Upper lobe of right lung (tissue), 1 donor: Measurements from ENCODE around the gene CCDC126. TPM values are rescaled to one million over a fixed set of nuclear protein-coding genes. Genes with fewer than 3 reads are reported as not detected.

Experiments used
- ATAC-seq: fragments of 200-7000 bp; cut with Tn5 transposase; one replicate; pipeline ENCODE4 v1.9.1; 2020; ENCODE audit warnings: mild to moderate bottlenecking, moderate library complexity
- DNase-seq: peaks from one replicate; pipeline ENCODE4 v3.0.0-alpha.2; 2020
- H3K27ac ChIP-seq: fragments of 200-600 bp; one replicate; pipeline ENCODE4 v1.8.0; 2022
- H3K27me3 ChIP-seq: fragments of 200-600 bp; one replicate; pipeline ENCODE4 v1.8.0; 2022; ENCODE audit warnings: mild to moderate bottlenecking
- H3K36me3 ChIP-seq: fragments of 200-600 bp; one replicate; pipeline ENCODE4 v1.8.0; 2022
- H3K4me1 ChIP-seq: fragments of 200-600 bp; one replicate; pipeline ENCODE4 v1.8.0; 2022
- H3K4me3 ChIP-seq: fragments of 200-600 bp; one replicate; pipeline ENCODE4 v1.8.0; 2022; ENCODE audit warnings: mild to moderate bottlenecking
- H3K9me3 ChIP-seq: fragments of 200-600 bp; one replicate; pipeline ENCODE4 v1.8.0; 2022
- intact Hi-C: fragments of 100-400 bp; cut with DNase I; formaldehyde crosslinking; loops from one replicate; pipeline ENCODE4 v1.11.0; 2022
- total RNA-seq: library from RNA; stranded (reverse); fragmentation: NEBNext Ultra II Directional; extraction: Animal tissue kit (Norgen Biotek cat#: 25700); gene quantifications from one replicate; pipeline ENCODE4 v1.2.1, GENCODE V29; 2021
- TF ChIP-seq, protein P1 (sequence below): fragments of 200-600 bp; IDR thresholded peaks from one replicate; pipeline ENCODE4 v1.8.0; 2022; ENCODE audit warnings: antibody characterized with exemption
- donor health status: DM: no; HTN: yes; CAD: no; lungs with severe emphysema.

The CCDC126 gene
- total RNA-seq, 1 donor from 2014 or later = 14.4 TPM

DNA sequence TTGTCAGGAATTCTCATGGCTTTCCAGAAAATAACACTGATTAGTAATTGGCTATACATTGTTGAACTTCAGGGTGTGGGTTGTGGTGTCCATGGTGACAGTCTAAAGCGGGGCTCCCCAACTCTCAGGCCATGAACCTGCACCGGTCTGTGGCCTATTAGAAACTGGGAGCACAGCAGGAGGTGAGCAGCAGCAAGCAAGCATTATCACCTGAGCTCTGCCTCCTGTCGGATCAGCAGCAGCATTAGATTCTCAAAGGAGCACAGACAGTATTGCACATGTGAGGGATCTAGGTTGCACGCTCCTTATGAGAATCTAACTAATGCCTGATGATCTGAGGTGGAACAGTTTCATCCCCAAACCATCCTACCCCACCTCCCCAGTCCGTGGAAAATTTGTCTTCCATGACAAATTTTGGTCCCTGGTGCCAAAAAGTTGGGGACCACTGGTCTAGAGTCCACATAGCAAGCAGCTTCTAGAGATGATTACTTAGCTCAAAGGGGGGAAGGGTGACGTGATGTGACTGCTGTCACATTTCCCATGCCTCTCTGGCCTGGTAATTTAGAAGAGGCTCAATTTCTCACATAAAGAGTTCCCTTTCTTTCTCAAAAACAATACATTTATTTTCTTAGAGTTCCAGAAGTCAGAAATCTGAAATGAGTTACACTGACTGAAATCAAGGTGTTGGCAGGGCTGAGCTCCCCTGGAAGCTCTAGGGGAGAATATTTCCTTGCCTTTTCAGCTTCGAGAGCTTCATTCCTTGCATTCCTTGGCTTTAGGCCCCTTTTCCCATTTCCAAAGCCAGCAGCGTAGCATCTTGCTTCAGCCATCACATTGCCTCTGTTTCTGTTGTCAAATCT, 65.2 kb downstream of the CCDC126 start:
- ATAC-seq = no peak
- TF ChIP-seq, protein P1, sequence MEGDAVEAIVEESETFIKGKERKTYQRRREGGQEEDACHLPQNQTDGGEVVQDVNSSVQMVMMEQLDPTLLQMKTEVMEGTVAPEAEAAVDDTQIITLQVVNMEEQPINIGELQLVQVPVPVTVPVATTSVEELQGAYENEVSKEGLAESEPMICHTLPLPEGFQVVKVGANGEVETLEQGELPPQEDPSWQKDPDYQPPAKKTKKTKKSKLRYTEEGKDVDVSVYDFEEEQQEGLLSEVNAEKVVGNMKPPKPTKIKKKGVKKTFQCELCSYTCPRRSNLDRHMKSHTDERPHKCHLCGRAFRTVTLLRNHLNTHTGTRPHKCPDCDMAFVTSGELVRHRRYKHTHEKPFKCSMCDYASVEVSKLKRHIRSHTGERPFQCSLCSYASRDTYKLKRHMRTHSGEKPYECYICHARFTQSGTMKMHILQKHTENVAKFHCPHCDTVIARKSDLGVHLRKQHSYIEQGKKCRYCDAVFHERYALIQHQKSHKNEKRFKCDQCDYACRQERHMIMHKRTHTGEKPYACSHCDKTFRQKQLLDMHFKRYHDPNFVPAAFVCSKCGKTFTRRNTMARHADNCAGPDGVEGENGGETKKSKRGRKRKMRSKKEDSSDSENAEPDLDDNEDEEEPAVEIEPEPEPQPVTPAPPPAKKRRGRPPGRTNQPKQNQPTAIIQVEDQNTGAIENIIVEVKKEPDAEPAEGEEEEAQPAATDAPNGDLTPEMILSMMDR = no peak
- H3K36me3 ChIP-seq = no peaks in the 10 kb centered on the region
- H3K4me1 ChIP-seq = no peaks in the 10 kb centered on the region
- H3K4me3 ChIP-seq = no peak overlapping the region
- H3K27me3 ChIP-seq = no peaks in the 10 kb centered on the region
- no peak overlapping the region for H3K27ac ChIP-seq
- DNase-seq = no peak
- H3K9me3 ChIP-seq = no peaks in the 10 kb centered on the region
- intact Hi-C loops = no loop called here

DNA sequence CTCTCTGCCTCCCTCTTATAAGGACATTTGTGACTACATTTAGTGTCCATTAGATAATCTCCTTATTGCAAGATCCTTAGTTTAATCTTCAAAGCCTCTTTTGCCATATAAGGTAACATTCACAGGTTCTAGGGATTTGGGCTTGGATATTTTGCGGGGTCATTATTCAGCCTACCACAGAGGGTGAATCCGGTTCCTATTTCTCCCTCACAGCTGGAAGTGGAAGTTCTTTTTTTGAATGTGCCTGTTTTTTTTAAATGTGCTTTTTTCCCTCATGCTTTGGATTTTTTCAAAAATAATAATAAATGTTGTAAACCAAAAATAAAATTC, 65.8 kb downstream of the CCDC126 start:
- intact Hi-C loops = no loop called here
- no peak for DNase-seq
- no peak for ATAC-seq
- Histone ChIP-seq H3K9me3 (no peaks in the 10 kb centered on the region), H3K36me3 (no peaks in the 10 kb centered on the region), H3K27me3 (no peaks in the 10 kb centered on the region), H3K4me1 (no peaks in the 10 kb centered on the region), H3K27ac (no peak overlapping the region), H3K4me3 (no peak overlapping the region)
- TF ChIP-seq, protein P1 = no peak

DNA sequence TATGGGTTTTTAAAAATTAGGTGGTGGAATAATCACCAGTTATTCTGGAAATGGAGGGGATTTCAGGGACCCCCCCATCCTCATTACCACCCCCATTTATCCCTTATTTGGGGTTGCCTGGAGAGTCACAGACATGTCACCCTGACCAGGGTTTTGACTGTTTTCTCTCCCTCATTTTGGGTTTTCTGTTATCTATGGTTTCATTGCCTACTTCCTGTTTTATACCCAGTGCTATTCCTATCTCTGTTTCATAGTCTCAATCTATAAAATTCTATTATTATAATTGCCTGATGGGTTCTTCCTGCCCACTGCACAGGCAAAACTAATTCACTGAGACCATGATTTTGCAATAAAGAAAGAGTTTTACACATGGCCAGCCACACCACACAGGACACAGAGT, 66.9 kb downstream of the CCDC126 start:
- intact Hi-C loops = no loop called here
- Histone ChIP-seq H3K9me3 (no peaks in the 10 kb centered on the region), H3K4me3 (no peak overlapping the region), H3K4me1 (no peaks in the 10 kb centered on the region), H3K36me3 (no peaks in the 10 kb centered on the region), H3K27ac (no peak overlapping the region), H3K27me3 (no peaks in the 10 kb centered on the region)
- ATAC-seq (no peak), DNase-seq (no peak)
- TF ChIP-seq, protein P1 = no peak

DNA sequence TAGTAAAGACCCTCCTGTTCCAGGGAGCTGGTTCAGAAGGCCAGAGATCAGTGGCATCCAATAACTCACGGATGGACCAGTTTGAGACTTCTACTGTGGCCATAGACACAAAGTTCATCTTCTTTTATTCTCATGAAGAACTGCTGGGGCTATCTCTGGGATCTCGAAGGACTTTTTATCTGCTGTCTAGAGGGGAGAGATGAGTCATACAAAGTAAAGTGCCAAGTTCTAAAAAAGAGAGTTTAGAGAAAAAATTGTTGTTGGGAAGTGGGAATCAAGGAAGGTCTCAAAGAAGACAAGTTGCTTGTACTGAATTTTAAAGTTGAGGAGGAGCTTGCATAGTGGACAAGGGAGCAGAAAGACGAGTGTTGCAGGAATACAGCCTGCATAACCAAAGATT, 74.9 kb downstream of the CCDC126 start:
- no peaks in the 10 kb centered on the region for H3K9me3 ChIP-seq
- ATAC-seq (no peak), DNase-seq (no peak)
- TF ChIP-seq, protein P1 = no peak
- no peaks in the 10 kb centered on the region for H3K36me3 ChIP-seq
- intact Hi-C loops = no loop called here
- H3K4me3 ChIP-seq = no peak overlapping the region
- H3K4me1 ChIP-seq = no peaks in the 10 kb centered on the region
- H3K27ac ChIP-seq = no peak overlapping the region
- no peaks in the 10 kb centered on the region for H3K27me3 ChIP-seq

DNA sequence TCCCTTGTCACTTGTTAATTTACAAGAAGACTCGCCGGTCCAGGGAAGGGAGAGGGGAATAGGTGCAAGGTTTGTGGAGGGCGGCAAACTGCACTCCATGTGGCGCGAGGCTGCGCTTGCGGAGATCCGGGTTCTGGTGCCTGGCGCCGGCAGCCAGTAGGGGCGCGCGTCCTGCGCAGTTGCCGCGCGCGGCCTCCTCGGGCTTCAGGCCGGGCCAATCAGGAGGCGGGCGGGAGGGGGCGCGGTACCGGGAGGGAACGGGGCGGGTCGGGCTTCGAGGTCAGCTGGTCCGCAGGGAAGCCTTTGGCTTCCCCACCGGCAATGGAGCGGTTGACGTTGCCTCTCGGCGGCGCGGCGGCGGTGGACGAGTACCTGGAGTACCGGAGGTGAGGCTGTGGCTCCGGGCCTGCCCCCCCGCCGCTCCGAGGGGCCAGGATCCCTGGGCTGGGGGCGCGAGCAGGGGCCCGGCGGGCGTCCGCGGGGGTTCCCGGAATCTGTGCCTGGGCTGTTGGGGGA, 82.8 kb downstream of the CCDC126 start, which contains the start of gene FAM221A:
TSS of gene FAM221A (plus strand) at position 302 of the 516 bp plus-strand sequence. CDS start at position 322, 20 bp downstream.
- TF ChIP-seq, protein P1 = peak; percentile 79
- ATAC-seq (peak; percentile 100), DNase-seq (peak; percentile 97)
- no peaks in the 10 kb centered on the region for H3K36me3 ChIP-seq
- peak within 1 kb of the TSS; percentile 88 for H3K27ac ChIP-seq
- no peaks in the 10 kb centered on the region for H3K27me3 ChIP-seq
- H3K9me3 ChIP-seq = no peaks in the 10 kb centered on the region
- intact Hi-C loops = no loop called here
- peak within 1 kb of the TSS; percentile 94 for H3K4me3 ChIP-seq
- H3K4me1 ChIP-seq = peaks cover 6% of the 10 kb centered on the region
